Right ventricle myocardium inferior (tissue), 1 donor: ENCODE results near the gene MAP3K10. TPM values are rescaled to one million over a fixed set of nuclear protein-coding genes. Genes with fewer than 3 reads are reported as not detected.

Experiments used
- ATAC-seq: fragments of 200-7000 bp; cut with Tn5 transposase; one replicate; pipeline ENCODE4 v1.9.1; 2020; ENCODE audit warnings: mild to moderate bottlenecking, moderate library complexity
- DNase-seq: peaks from one replicate; pipeline ENCODE4 v3.0.0; 2021; ENCODE audit errors: missing footprints
- intact Hi-C: fragments of 100-400 bp; cut with DNase I; formaldehyde crosslinking; loops from one replicate; pipeline ENCODE4 v1.11.0; 2022
- total RNA-seq: library from RNA; stranded (reverse); fragmentation: NEBNext Ultra II Directional; extraction: Animal tissue kit (Norgen Biotek cat#: 25700); gene quantifications from one replicate; pipeline ENCODE4 v1.2.1, GENCODE V29; 2021
- donor health status: DM: no; HTN: yes; CAD: no; lungs with severe emphysema.

The MAP3K10 gene
- total RNA-seq, 1 donor from 2014 or later = 22.7 TPM

DNA sequence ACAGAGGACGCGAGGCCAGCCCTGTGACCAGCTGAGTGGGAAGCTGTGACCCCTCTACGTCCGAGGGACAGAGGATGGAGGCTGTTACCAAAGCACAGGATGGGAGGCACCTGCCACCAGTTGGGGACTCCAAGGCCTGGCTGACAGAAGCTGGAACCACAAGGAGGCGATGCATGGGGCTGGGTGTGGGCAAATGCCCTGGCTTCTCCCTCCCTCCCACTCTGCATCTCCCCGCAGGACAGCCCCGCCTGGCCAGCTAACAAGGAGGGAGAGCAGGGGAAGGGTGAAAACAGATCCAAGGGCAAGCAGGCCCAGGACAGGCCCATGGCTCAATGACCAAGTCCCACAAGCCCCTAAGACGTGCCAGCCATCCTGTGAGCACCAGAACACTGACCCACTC is 65.3 kb downstream of the MAP3K10 start:
- DNase-seq (no peak), ATAC-seq (no peak)
- intact Hi-C loops = no loop called here

DNA sequence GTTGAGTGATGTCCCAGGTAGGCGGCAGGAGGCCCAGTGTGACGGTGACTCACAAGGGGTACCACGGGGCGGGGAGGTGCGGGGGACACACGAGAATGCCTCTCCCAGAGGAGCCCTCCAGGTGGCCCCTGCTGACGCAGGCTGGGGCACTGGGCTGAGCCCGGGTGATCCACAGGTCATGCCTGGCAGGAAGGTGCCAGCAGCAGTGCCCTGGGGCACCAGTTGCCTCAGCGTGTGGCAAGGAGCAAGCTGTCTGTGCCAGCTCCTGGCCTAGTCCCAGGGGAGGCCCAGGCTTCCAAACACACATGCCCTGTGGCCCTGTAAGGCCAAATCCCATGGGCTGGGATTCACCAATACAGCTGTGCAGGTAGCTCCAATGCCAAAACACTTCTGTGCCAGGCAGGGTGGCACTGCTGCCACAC is 65.9 kb downstream of the MAP3K10 start:
- ATAC-seq (peak; percentile 80), DNase-seq (peak; percentile 79)
- intact Hi-C loops = no loop called here

DNA sequence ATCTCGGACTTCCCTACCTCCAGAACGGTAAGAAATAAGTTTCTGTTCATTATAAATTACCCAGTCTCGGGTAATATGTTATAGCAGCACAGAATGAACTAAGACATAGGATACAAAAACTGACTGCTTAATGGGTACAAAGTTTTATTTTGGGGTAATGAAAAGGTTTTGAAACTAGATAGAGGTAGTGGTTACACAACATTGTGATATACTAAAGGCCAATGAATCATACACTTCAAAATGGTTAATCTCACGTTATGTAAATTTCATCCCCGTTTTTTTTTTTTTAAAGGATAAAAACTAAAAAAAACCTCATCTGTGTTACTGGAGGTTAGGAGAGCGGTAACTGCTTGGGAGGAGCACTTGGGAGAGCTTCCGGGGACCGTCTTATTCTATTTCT is 70.4 kb downstream of the MAP3K10 start:
- intact Hi-C loops = no loop called here
- ATAC-seq = no peak
- DNase-seq = no peak

GRCh38 chr19:40262422-40262821 is 71.2 kb downstream of the MAP3K10 start:
- ATAC-seq (no peak), DNase-seq (no peak)
- intact Hi-C loops = no loop called here

DNA sequence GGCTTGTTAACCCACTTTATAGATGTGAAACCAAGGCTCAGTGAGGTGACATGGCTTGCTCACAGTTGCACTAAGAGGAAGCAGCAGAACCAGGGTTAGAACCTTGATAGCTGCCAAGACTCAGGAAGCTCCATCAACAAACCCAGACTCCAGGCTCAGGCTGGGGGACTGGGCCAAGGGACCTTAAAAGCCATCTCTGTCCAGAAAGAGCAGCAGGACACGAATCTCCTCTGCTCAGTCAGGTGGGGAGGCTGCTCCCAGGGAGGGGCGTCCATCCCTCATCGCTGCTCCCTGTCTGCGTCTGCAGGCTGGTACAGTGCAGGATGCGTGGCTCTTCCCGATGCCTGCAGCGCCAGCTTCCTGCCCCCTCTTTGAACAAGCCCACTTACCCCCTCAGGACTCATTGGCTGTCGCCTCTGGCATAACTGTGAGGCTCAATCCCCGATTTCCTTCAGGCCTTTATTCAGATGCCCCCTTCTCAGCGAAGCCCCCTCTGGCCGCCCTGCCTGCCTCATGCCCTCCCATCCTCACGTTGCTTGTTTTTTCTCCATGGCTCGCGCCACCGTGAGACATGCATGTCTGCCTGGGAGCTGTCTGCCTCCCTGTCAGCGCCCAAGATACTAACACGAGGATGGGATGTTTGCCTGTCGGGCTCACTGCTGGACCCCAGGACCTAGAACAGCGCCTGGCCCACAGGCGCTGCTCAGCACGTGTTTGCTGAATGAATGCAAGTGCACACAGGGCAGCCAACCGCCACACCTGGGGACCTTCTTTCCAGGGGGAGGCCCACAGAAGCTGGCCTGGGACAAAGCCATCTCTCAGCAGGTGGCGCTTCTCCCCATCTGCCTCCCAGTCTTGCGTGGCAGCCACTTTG is 72.5 kb downstream of the MAP3K10 start:
- no peak for ATAC-seq
- DNase-seq = no peak
- intact Hi-C loops = no loop called here

- DNase-seq (no peak), ATAC-seq (no peak)
- intact Hi-C loops = no loop called here
Measured at GRCh38 chr19:40264314-40265054, 73.3 kb downstream of the MAP3K10 start.

Other genes with a start within 250 kb of the MAP3K10 start
- 73.6 TPM for gene PSMC4, start 220.3 kb upstream of the MAP3K10 start, total RNA-seq
- gene ZNF546, start 194.4 kb upstream of the MAP3K10 start, total RNA-seq = 5.1 TPM
- gene ZNF780B, start 135.2 kb upstream of the MAP3K10 start, total RNA-seq = 22.3 TPM
- 8.1 TPM for gene ZNF780A, start 100.5 kb upstream of the MAP3K10 start, total RNA-seq
- gene TTC9B, start 27.0 kb downstream of the MAP3K10 start, total RNA-seq = not detected
- gene CCNP, start 35.3 kb downstream of the MAP3K10 start, total RNA-seq = not detected
- gene AKT2, start 93.9 kb downstream of the MAP3K10 start, total RNA-seq = 114 TPM
- gene C19orf47, start 157.0 kb downstream of the MAP3K10 start, total RNA-seq = 222 TPM
- 169 TPM for gene PLD3, start 157.3 kb downstream of the MAP3K10 start, total RNA-seq
- not detected for gene HIPK4, start 198.8 kb downstream of the MAP3K10 start, total RNA-seq
- gene PRX, start 222.0 kb downstream of the MAP3K10 start, total RNA-seq = 3.5 TPM
- gene SERTAD1, start 234.6 kb downstream of the MAP3K10 start, total RNA-seq = 12.0 TPM